Measurements from ENCODE around the gene MCU. TPM values are rescaled to one million over a fixed set of nuclear protein-coding genes. Genes with fewer than 3 reads are reported as not detected.
A peak's percentile ranks its signal among the peaks of the same experiment; 100 is the strongest.
"Not testable (repeated sequence)": the region's sequence is repeated elsewhere in the genome, so short reads cannot be mapped to it uniquely, and the experiment has no call there.

The MCU gene
- total and polyA plus RNA-seq, 2 experiments from 2014 or later: 31.6 to 41.7 TPM

DNA sequence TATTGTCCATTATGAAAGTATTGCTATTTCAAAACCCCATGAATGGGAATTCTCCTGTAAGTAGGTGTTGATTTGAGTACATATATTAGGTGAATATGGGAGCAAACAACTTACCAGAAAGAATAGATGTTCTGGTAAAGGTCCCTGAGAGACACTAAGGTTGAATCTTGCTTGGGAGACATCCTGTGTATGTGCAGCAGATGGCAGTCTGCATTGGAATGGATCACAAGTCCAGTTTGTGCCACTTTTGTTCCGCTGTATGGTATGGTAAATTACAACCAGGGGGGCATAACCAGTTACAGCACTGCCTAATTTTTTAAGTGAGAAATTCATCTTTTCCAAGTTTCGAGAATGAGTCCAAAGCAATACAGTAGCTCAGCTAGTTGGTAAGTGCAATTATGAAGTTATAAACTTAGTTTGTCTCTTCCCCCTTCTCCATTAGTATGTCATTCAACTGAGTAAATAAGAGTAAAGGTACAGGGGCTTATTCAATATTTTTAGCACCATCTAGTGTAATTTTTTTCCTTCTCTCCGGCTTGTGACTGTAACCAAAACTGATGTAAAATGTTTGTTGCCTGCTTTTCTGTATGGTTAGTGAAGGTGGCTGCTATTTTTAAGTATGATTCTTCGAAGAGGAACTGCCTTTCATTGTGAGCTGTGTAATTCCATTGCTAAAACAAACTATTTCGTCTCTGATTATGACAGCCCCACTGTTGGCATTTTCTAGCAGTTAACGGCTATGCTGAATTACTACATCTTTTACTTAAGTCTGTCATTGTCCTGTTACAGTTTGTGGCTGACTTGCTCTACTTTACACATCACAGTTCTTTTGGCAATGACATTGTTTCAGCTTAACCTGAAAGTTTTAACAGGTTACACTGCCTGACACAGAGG is 2.8 kb downstream of the MCU start:
- H3K79me2 ChIP-seq: peaks cover 74% of the 10 kb centered on the region
- H3K4me1 ChIP-seq (ENCODE audit: insufficient read depth): peaks cover 7% of the 10 kb centered on the region
- peaks cover 16% of the 10 kb centered on the region for H4K20me1 ChIP-seq (ENCODE audit: insufficient read depth, poor library complexity, severe bottlenecking)
- H3K9me3 ChIP-seq (ENCODE audit: low read depth): no peaks in the 10 kb centered on the region
- TF ChIP-seq EZH2 (IDR thresholded peaks at IDR 0.05; ENCODE audit: borderline replicate concordance): no peak
- peak; percentile 51 for TF ChIP-seq CTCF (IDR thresholded peaks at IDR 0.05; ENCODE audit: poor library complexity)
- no peak for TF ChIP-seq EZH2phosphoT487 (IDR thresholded peaks at IDR 0.05; ENCODE audit: low read depth, severe bottlenecking, unreplicated experiment)
- no peak overlapping the region for H2AFZ ChIP-seq
- 82% methylated on average over 6 of the region's 6 CpGs for WGBS (ENCODE audit: low lambda C conversion rate, missing lambda C conversion rate)
- no peaks in the 10 kb centered on the region for H3K9me2 ChIP-seq (replicated peaks; ENCODE audit: insufficient read depth)
- no peaks in the 10 kb centered on the region for H3K27me3 ChIP-seq
- H3K36me3 ChIP-seq (replicated peaks; ENCODE audit: insufficient read depth, low read depth): no peaks in the 10 kb centered on the region
- peak overlapping the region; percentile 93 for H3K4me2 ChIP-seq
- H3K27ac ChIP-seq: no peak overlapping the region
- peak; percentile 47 for DNase-seq (ENCODE audit: low spot score)
- H3K4me3 ChIP-seq: no peak overlapping the region

DNA sequence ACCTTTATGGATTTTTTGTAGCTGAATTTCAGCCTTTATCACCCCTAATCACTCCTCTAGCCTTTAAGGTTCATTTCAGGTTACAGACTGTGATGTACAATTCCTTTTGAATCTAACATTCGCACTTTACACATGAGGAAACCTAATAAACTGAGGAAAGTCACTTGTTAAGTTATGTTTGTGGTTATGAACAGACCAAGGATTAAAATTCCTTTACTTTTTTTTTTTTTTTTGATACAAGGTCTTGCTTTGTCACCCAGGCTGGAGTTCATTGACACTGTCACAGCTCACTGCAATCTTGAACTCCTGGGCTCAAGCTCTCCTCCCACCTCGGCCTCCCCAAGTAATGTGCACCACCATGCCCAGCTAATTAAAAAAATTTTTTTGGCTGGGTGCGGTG is 3.6 kb downstream of the MCU start:
- DNase-seq (ENCODE audit: low spot score): no peak
- Histone ChIP-seq H4K20me1 (ENCODE audit: insufficient read depth, poor library complexity, severe bottlenecking) (peaks cover 16% of the 10 kb centered on the region), H3K9me3 (ENCODE audit: low read depth) (no peaks in the 10 kb centered on the region), H2AFZ (no peak overlapping the region), H3K4me2 (peak overlapping the region; percentile 93), H3K27ac (no peak overlapping the region), H3K4me1 (ENCODE audit: insufficient read depth) (peaks cover 7% of the 10 kb centered on the region), H3K79me2 (peaks cover 82% of the 10 kb centered on the region), H3K36me3 (replicated peaks; ENCODE audit: insufficient read depth, low read depth) (no peaks in the 10 kb centered on the region), H3K27me3 (no peaks in the 10 kb centered on the region), H3K4me3 (no peak overlapping the region), H3K9me2 (replicated peaks; ENCODE audit: insufficient read depth) (no peaks in the 10 kb centered on the region)
- 96% methylated on average over 3 of the region's 3 CpGs for WGBS (ENCODE audit: low lambda C conversion rate, missing lambda C conversion rate)
- TF ChIP-seq CTCF (IDR thresholded peaks at IDR 0.05; ENCODE audit: poor library complexity) (no peak), EZH2phosphoT487 (IDR thresholded peaks at IDR 0.05; ENCODE audit: low read depth, severe bottlenecking, unreplicated experiment) (no peak), EZH2 (IDR thresholded peaks at IDR 0.05; ENCODE audit: borderline replicate concordance) (no peak)

GRCh38 chr10:72697716-72698115 is 5.8 kb downstream of the MCU start:
- Histone ChIP-seq H3K4me1 (ENCODE audit: insufficient read depth) (peaks cover 7% of the 10 kb centered on the region), H2AFZ (no peak overlapping the region), H4K20me1 (ENCODE audit: insufficient read depth, poor library complexity, severe bottlenecking) (peaks cover 30% of the 10 kb centered on the region), H3K27ac (no peak overlapping the region), H3K9me3 (ENCODE audit: low read depth) (no peaks in the 10 kb centered on the region), H3K9me2 (replicated peaks; ENCODE audit: insufficient read depth) (no peaks in the 10 kb centered on the region), H3K4me2 (no peak overlapping the region), H3K79me2 (peaks cover 100% of the 10 kb centered on the region), H3K36me3 (replicated peaks; ENCODE audit: insufficient read depth, low read depth) (no peaks in the 10 kb centered on the region), H3K27me3 (no peaks in the 10 kb centered on the region), H3K4me3 (no peak overlapping the region)
- TF ChIP-seq EZH2phosphoT487 (IDR thresholded peaks at IDR 0.05; ENCODE audit: low read depth, severe bottlenecking, unreplicated experiment) (no peak), EZH2 (IDR thresholded peaks at IDR 0.05; ENCODE audit: borderline replicate concordance) (no peak), CTCF (IDR thresholded peaks at IDR 0.05; ENCODE audit: poor library complexity) (no peak)
- peak; percentile 10 for DNase-seq (ENCODE audit: low spot score)

GRCh38 chr10:72702465-72702864 is 10.5 kb downstream of the MCU start:
- H3K9me2 ChIP-seq (replicated peaks; ENCODE audit: insufficient read depth); H3K27ac ChIP-seq; H3K4me3 ChIP-seq; H3K9me3 ChIP-seq (ENCODE audit: low read depth); DNase-seq (ENCODE audit: low spot score); H3K27me3 ChIP-seq; H2AFZ ChIP-seq; H3K36me3 ChIP-seq (replicated peaks; ENCODE audit: insufficient read depth, low read depth); H3K4me1 ChIP-seq (ENCODE audit: insufficient read depth); H3K4me2 ChIP-seq: not testable (repeated sequence)
- Histone ChIP-seq H3K79me2 (peaks cover 98% of the 10 kb centered on the region), H4K20me1 (ENCODE audit: insufficient read depth, poor library complexity, severe bottlenecking) (peaks cover 14% of the 10 kb centered on the region)
- WGBS (ENCODE audit: low lambda C conversion rate, missing lambda C conversion rate): 86% methylated on average over 5 of the region's 5 CpGs
